ENCODE measurements around the gene DYNLRB2. TPM values are rescaled to one million over a fixed set of nuclear protein-coding genes. Genes with fewer than 3 reads are reported as not detected.

Gene DYNLRB2
- total and polyA plus RNA-seq, 10 of the 15 experiments (the other 5 are each of a cell fraction or from before 2014, with no cell fraction given) = 0.21 to 1.2 (median 0.40) TPM; not detected in 5

DNA sequence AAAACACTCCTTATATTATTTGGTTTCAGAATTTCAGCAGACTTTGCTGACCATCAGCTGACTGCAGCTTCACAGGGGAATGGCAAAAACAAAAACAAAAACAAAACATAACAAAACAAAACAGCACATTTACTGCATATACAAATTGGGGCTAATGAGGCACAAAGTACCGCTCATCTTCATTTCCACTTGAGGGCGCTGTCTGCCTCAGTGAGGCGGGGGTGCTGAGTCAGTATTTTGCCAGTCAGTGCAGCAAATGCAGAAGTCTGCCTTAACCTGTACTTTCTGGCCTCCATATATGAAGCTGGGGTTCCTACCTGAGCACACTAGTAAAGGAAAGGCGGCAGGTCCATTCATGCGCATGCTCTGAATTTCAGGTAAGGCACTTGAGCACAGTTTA lies 13.5 kb upstream of the DYNLRB2 start:
- no peak overlapping the region for H3K4me3 ChIP-seq
- no peaks in the 10 kb centered on the region for H3K4me1 ChIP-seq (ENCODE audit: control insufficient read depth, insufficient read depth, low read length)
- FAIRE-seq (no peak), DNase-seq (ENCODE audit: low read depth, low spot score) (no peak), ATAC-seq (peak; percentile 74)
- intact Hi-C loops (cut with micrococcal nuclease; ENCODE audit: unreplicated experiment) (loop anchor here (1.0 kb wide), 1 partner anchor 297 kb away; no protein-coding TSS in a partner anchor), in situ Hi-C loops (cut with MboI) (loop anchor here (25.0 kb wide), 1 partner anchor 310 kb away; no protein-coding TSS in a partner anchor)
- ChIA-PET SMC1A (ENCODE audit: uncharacterized antibody, unreplicated experiment) (interaction anchor here (0.7 to 4.0 kb wide), 21 partner anchors 11 to 530 kb away, joined by 3 to 49 read pairs (median 6); no protein-coding TSS in a partner anchor), POLR2A (no interaction called here), RAD21 (ENCODE audit: unreplicated experiment) (interaction anchor here (0.7 to 3.6 kb wide), 14 partner anchors 8 to 422 kb away, joined by 3 to 39 read pairs (median 4); no protein-coding TSS in a partner anchor), CTCF (interaction anchor here (0.6 to 3.5 kb wide), 33 partner anchors 9 to 422 kb away, joined by 3 to 65 read pairs (median 7); no protein-coding TSS in a partner anchor)
- H3K27ac ChIP-seq (ENCODE audit: control insufficient read depth, insufficient read depth) = no peak overlapping the region
- no TSS peak for BruUV-seq (replicated peaks)
- H3K9me3 ChIP-seq (replicated peaks; ENCODE audit: control insufficient read depth, insufficient read depth, low read length) = no peaks in the 10 kb centered on the region
- H3K4me2 ChIP-seq (ENCODE audit: control insufficient read depth, insufficient read depth) = no peak overlapping the region
- H4K20me1 ChIP-seq (ENCODE audit: control insufficient read depth, insufficient read depth) = no peaks in the 10 kb centered on the region
- H3K9ac ChIP-seq (ENCODE audit: control insufficient read depth, insufficient read depth, low read length) = no peak overlapping the region
- H3K79me2 ChIP-seq (ENCODE audit: control insufficient read depth, insufficient read depth, low read length) = no peaks in the 10 kb centered on the region
- H2AFZ ChIP-seq (ENCODE audit: control insufficient read depth, low read depth, low read length) = no peak overlapping the region
- 0% methylated on average over 5 of the region's 5 CpGs for WGBS (ENCODE audit: insufficient coverage, insufficient replicate concordance, low lambda C conversion rate, missing lambda C conversion rate)
- no peaks in the 10 kb centered on the region for H3K27me3 ChIP-seq (replicated peaks in 1 of 2; ENCODE audit: control insufficient read depth in 2 of 2, insufficient read depth in 2 of 2, low read length in 1 of 2)
- H3K36me3 ChIP-seq (ENCODE audit: control insufficient read depth in 2 of 2, insufficient read depth in 2 of 2, low read length in 1 of 2) = no peaks in the 10 kb centered on the region
- TF ChIP-seq SRF (IDR thresholded peaks at IDR 0.05; ENCODE audit: low read depth in 2 of 2, low read length in 2 of 2) (no peak), SUPT20H (IDR thresholded peaks at IDR 0.05; ENCODE audit: borderline replicate concordance, control insufficient read depth, low read depth, low read length) (no peak), NRF1 (conservative IDR thresholded peaks at IDR 0.05; ENCODE audit: low read depth, low read length) (no peak), ZNF622 (IDR thresholded peaks at IDR 0.05) (no peak), YY1 (IDR thresholded peaks at IDR 0.05; ENCODE audit: low read depth, low read length) (peak; percentile 63; the same call in 1 of the 2 replicates), POU2F2 (IDR thresholded peaks at IDR 0.05; ENCODE audit: borderline replicate concordance, low read depth, low read length) (peak; percentile 58; the same call in 1 of the 3 replicates), ASH2L (IDR thresholded peaks at IDR 0.05; ENCODE audit: borderline replicate concordance, low read depth) (no peak), SIN3A (IDR thresholded peaks at IDR 0.05; ENCODE audit: low read depth, low read length) (no peak), RAD21 (IDR thresholded peaks at IDR 0.05; ENCODE audit: insufficient read depth, low read depth, low read length) (peak; percentile 100), EED (IDR thresholded peaks at IDR 0.05; ENCODE audit: low read depth) (peak; percentile 36; the same call in 1 of the 2 replicates), EZH2 (IDR thresholded peaks at IDR 0.05; ENCODE audit: borderline replicate concordance, control insufficient read depth, low read depth, low read length) (no peak), PAX8 (IDR thresholded peaks at IDR 0.05) (no peak), ZZZ3 (IDR thresholded peaks at IDR 0.05; ENCODE audit: control insufficient read depth, insufficient read length, low read depth) (no peak), RUNX3 (IDR thresholded peaks at IDR 0.05; ENCODE audit: low read length) (peak; percentile 30; the same call in 1 of the 2 replicates), SPI1 (IDR thresholded peaks at IDR 0.05; ENCODE audit: borderline replicate concordance, insufficient read depth, low read depth, low read length) (peak; percentile 50; the same call in 1 of the 2 replicates), NBN (IDR thresholded peaks at IDR 0.05) (no peak)
- TF ChIP-seq, protein P1, sequence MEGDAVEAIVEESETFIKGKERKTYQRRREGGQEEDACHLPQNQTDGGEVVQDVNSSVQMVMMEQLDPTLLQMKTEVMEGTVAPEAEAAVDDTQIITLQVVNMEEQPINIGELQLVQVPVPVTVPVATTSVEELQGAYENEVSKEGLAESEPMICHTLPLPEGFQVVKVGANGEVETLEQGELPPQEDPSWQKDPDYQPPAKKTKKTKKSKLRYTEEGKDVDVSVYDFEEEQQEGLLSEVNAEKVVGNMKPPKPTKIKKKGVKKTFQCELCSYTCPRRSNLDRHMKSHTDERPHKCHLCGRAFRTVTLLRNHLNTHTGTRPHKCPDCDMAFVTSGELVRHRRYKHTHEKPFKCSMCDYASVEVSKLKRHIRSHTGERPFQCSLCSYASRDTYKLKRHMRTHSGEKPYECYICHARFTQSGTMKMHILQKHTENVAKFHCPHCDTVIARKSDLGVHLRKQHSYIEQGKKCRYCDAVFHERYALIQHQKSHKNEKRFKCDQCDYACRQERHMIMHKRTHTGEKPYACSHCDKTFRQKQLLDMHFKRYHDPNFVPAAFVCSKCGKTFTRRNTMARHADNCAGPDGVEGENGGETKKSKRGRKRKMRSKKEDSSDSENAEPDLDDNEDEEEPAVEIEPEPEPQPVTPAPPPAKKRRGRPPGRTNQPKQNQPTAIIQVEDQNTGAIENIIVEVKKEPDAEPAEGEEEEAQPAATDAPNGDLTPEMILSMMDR (IDR thresholded peaks at IDR 0.05 in 2 of 3, conservative IDR thresholded peaks at IDR 0.05 in 1 of 3; ENCODE audit: control insufficient read depth in 2 of 3, extremely low read depth in 1 of 3, insufficient read depth in 1 of 3, low read depth in 3 of 3, low read length in 3 of 3) = peak; percentile 52 to 77 (median 56); a peak in 5 of 6 replicates
- TF ChIP-seq, protein P2, sequence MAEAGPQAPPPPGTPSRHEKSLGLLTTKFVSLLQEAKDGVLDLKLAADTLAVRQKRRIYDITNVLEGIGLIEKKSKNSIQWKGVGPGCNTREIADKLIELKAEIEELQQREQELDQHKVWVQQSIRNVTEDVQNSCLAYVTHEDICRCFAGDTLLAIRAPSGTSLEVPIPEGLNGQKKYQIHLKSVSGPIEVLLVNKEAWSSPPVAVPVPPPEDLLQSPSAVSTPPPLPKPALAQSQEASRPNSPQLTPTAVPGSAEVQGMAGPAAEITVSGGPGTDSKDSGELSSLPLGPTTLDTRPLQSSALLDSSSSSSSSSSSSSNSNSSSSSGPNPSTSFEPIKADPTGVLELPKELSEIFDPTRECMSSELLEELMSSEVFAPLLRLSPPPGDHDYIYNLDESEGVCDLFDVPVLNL (IDR thresholded peaks at IDR 0.05; ENCODE audit: low read depth, low read length) = no peak
- TF ChIP-seq, protein P3, sequence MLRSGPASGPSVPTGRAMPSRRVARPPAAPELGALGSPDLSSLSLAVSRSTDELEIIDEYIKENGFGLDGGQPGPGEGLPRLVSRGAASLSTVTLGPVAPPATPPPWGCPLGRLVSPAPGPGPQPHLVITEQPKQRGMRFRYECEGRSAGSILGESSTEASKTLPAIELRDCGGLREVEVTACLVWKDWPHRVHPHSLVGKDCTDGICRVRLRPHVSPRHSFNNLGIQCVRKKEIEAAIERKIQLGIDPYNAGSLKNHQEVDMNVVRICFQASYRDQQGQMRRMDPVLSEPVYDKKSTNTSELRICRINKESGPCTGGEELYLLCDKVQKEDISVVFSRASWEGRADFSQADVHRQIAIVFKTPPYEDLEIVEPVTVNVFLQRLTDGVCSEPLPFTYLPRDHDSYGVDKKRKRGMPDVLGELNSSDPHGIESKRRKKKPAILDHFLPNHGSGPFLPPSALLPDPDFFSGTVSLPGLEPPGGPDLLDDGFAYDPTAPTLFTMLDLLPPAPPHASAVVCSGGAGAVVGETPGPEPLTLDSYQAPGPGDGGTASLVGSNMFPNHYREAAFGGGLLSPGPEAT (IDR thresholded peaks at IDR 0.05; ENCODE audit: low read depth) = no peak
